Ovary (tissue), 9 donors: ENCODE measurements around the gene CTRB2. TPM values are rescaled to one million over a fixed set of nuclear protein-coding genes. Genes with fewer than 3 reads are reported as not detected.
"Not testable (repeated sequence)": the region's sequence is repeated elsewhere in the genome, so short reads cannot be mapped to it uniquely, and the experiment has no call there.

ENCODE experiments used
- DNase-seq, 5 donors: peaks; one replicate each; pipeline ENCODE4 v3.0.0-alpha.2; 2019 to 2020
- H3K27ac ChIP-seq, 2 donors: fragments of 200-600 bp; one replicate each; pipeline versions ENCODE4 v1.5.1 to v1.8.0; 2019 to 2022
- H3K27me3 ChIP-seq: fragments of 200-600 bp; one replicate; pipeline ENCODE4 v1.8.0; 2022
- H3K36me3 ChIP-seq: fragments of 200-600 bp; sonication (generic); one replicate; pipeline ENCODE4 v1.5.1; 2019
- H3K4me1 ChIP-seq: one replicate; pipeline ENCODE4 v1.8.1; 2013; ENCODE audit warnings: mild to moderate bottlenecking, moderate library complexity; ENCODE audit not compliant: insufficient read depth
- H3K4me3 ChIP-seq: fragments of 200-600 bp; sonication (generic); one replicate; pipeline ENCODE4 v1.5.1; 2017
- H3K9me3 ChIP-seq, 2 donors: fragments of 200-600 bp in 1 of 2; sonication (generic) in 1 of 2; one replicate each; pipeline versions ENCODE4 v1.5.1 to v1.8.1; 2013 to 2019; ENCODE audit warnings: mild to moderate bottlenecking in 1 of 2, moderate library complexity in 1 of 2
- CTCF ChIP-seq, 3 donors: fragments of 450-650 bp in 2 of 3; fragments of 200-600 bp in 1 of 3; IDR thresholded peaks; one replicate each; pipeline versions ENCODE4 v1.5.1 to v1.8.0; 2016 to 2022; ENCODE audit warnings: antibody characterized with exemption in 3 of 3, mild to moderate bottlenecking in 1 of 3
- EP300 ChIP-seq: sonication (generic); formaldehyde crosslinking; IDR thresholded peaks from one replicate; pipeline ENCODE4 v1.6.1; 2017; ENCODE audit warnings: antibody characterized with exemption
- POLR2A ChIP-seq: fragments of 450-650 bp; IDR thresholded peaks from one replicate; pipeline ENCODE4 v1.6.1; 2017; ENCODE audit warnings: antibody characterized with exemption, mild to moderate bottlenecking, moderate library complexity
- WGBS, 3 donors: extraction: QIAGEN DNeasy Blood & Tissue Kit in 1 of 3; methylation state at CpG; one replicate each; pipeline versions ENCODE4 v1.1.5 to v1.1.7; 2013 to 2017; 5-methylcytosine and 5-hydroxymethylcytosine counted together
- intact Hi-C, 4 donors: fragments of 100-400 bp; cut with DNase I; formaldehyde crosslinking; loops; one replicate each; pipeline versions ENCODE4 v1.11.0 to v1.15.1; 2022 to 2023
- polyA plus RNA-seq, 2 donors: library from polyadenylated mRNA; stranded (reverse); fragments of 200-250 nt in 1 of 2; fragments of 350-450 nt in 1 of 2; fragmentation: Illumina TruSeq in 1 of 2; extraction: RNeasy Lipid Tissue Mini Kit (QIAGEN cat#74804) in 1 of 2; gene quantifications; one replicate each; pipeline ENCODE4 v1.2.3, GENCODE V29; 2013 to 2014
- total RNA-seq, 7 donors: library from RNA; depleted of rRNA in 2 of 7; stranded (reverse); fragments of >200 nt in 2 of 7; fragmentation: NEBNext Ultra II Directional in 3 of 7; extraction: Animal tissue kit (Norgen Biotek cat#: 25700) in 3 of 7; gene quantifications; one replicate each; pipeline versions ENCODE4 v1.1.0 to v1.2.4, GENCODE V29; 2016 to 2023
- donor health status: DM: no; HTN: no; CAD: no; lungs with moderate emphysema.
- donor health status: DM: no; HTN: no; CAD: no.
- donor health status: Bipolar disorder and iron deficiency.
- donor health status: DM: yes; HTN: yes; CAD: no.
- donor health status: DM: no; HTN: no; CAD: no.
- donor health status: DM: yes; HTN: yes; CAD: no.

The CTRB2 gene
- total and polyA plus RNA-seq, 9 donors, result 0.62 to 28.7 (median 2.8) TPM; not detected in 4

- intact Hi-C loops, result no loop called here
- Histone ChIP-seq H3K27me3 (no peaks in the 10 kb centered on the region), H3K4me3 (no peak overlapping the region), H3K27ac (no peak overlapping the region), H3K36me3 (no peaks in the 10 kb centered on the region), H3K4me1 (no peaks in the 10 kb centered on the region), H3K9me3 (no peaks in the 10 kb centered on the region)
- TF ChIP-seq POLR2A (no peak), CTCF (IDR thresholded peaks at IDR 0.05) (no peak), EP300 (no peak)
- 74 to 85% (median 81%) methylated on average over 5 of the region's 5 CpGs for WGBS, 3 donors
- no peak for DNase-seq
Observed at GRCh38 chr16:75209944-75210343, 3.0 kb upstream of the CTRB2 start.

GRCh38 chr16:75209514-75209913, 2.6 kb upstream of the CTRB2 start:
- H3K4me3 ChIP-seq, H3K27me3 ChIP-seq, H3K9me3 ChIP-seq, DNase-seq, H3K36me3 ChIP-seq, intact Hi-C loops, H3K4me1 ChIP-seq, H3K27ac ChIP-seq: not testable (repeated sequence)
- 82 to 90% (median 89%) methylated on average over 7 of the region's 7 CpGs for WGBS, 3 donors

GRCh38 chr16:75208861-75209505, 2.0 kb upstream of the CTRB2 start:
- no peak overlapping the region for H3K4me3 ChIP-seq
- H3K36me3 ChIP-seq, result no peaks in the 10 kb centered on the region
- intact Hi-C loops, result no loop called here
- H3K9me3 ChIP-seq, result no peaks in the 10 kb centered on the region
- WGBS, 3 donors, result 81 to 86% (median 83%) methylated on average over 27 of the region's 27 CpGs
- no peak overlapping the region for H3K27ac ChIP-seq
- no peak for DNase-seq
- H3K4me1 ChIP-seq, result no peaks in the 10 kb centered on the region
- no peaks in the 10 kb centered on the region for H3K27me3 ChIP-seq
- TF ChIP-seq EP300 (no peak), POLR2A (no peak), CTCF (IDR thresholded peaks at IDR 0.05) (no peak)

GRCh38 chr16:75208242-75208825, 1.4 kb upstream of the CTRB2 start:
- Histone ChIP-seq H3K27me3 (no peaks in the 10 kb centered on the region), H3K36me3 (no peaks in the 10 kb centered on the region), H3K27ac (no peak overlapping the region), H3K9me3 (no peaks in the 10 kb centered on the region), H3K4me1 (no peaks in the 10 kb centered on the region), H3K4me3 (no peak overlapping the region)
- TF ChIP-seq CTCF (IDR thresholded peaks at IDR 0.05) (no peak), EP300 (no peak), POLR2A (no peak)
- intact Hi-C loops, result no loop called here
- no peak for DNase-seq
- WGBS, 3 donors, result 74 to 79% (median 76%) methylated on average over 13 of the region's 13 CpGs

GRCh38 chr16:75207831-75208230, 870 bp upstream of the CTRB2 start:
- 92 to 94% (median 93%) methylated on average over 11 of the region's 11 CpGs for WGBS, 3 donors

GRCh38 chr16:75205961-75206748, 806 bp downstream of the CTRB2 start:
- H3K27ac ChIP-seq, H3K36me3 ChIP-seq, H3K4me3 ChIP-seq, H3K4me1 ChIP-seq, DNase-seq, H3K27me3 ChIP-seq, H3K9me3 ChIP-seq: not testable (repeated sequence)
- WGBS, 3 donors, result 67 to 84% (median 82%) methylated on average over 17 to 21 of the region's 25 CpGs
- intact Hi-C loops, result loop anchor here in 3 of 4 donors (1.0 to 2.0 kb wide), 2 partner anchors 18 to 19 kb away; no protein-coding TSS in a partner anchor

More at GRCh38 chr16:75207831-75208230, 870 bp upstream of the CTRB2 start:
- intact Hi-C loops, result loop anchor here in 2 of 4 donors (2.0 kb wide), 1 partner anchor 17 kb away; no protein-coding TSS in a partner anchor
- Histone ChIP-seq H3K27me3 (no peaks in the 10 kb centered on the region), H3K36me3 (no peaks in the 10 kb centered on the region), H3K27ac (no peak overlapping the region), H3K4me1 (no peaks in the 10 kb centered on the region), H3K9me3 (no peaks in the 10 kb centered on the region), H3K4me3 (no peak overlapping the region)
- no peak for DNase-seq
- TF ChIP-seq POLR2A, result no peak
- TF ChIP-seq EP300, result no peak
- TF ChIP-seq CTCF (IDR thresholded peaks at IDR 0.05), result no peak

- H3K4me3 ChIP-seq, H3K9me3 ChIP-seq, DNase-seq, H3K27ac ChIP-seq, intact Hi-C loops, H3K4me1 ChIP-seq, H3K36me3 ChIP-seq, H3K27me3 ChIP-seq: not testable (repeated sequence)
- 88% methylated on average over 8 of the region's 19 CpGs; no CpG with 5 or more reads in 2 of the 3 donors for WGBS, 3 donors
Observed at GRCh38 chr16:75205438-75205837, 1.5 kb downstream of the CTRB2 start.
